Right lobe of liver (tissue), 4 donors: ENCODE data around the gene MCRS1.

Experiments used
- POLR2A ChIP-seq: fragments of 450-650 bp; IDR thresholded peaks from one replicate; pipeline ENCODE4 v1.6.1; 2017; ENCODE audit warnings: antibody characterized with exemption, mild to moderate bottlenecking
- TF ChIP-seq, protein P1 (sequence below), 4 donors: fragments of 200-600 bp in 3 of 4; fragments of 450-650 bp in 1 of 4; IDR thresholded peaks; one replicate each; pipeline versions ENCODE4 v1.5.1 to v1.8.0; 2016 to 2022; ENCODE audit warnings: antibody characterized with exemption in 4 of 4, mild to moderate bottlenecking in 2 of 4
- donor health status: DM: no; HTN: no; CAD: no.
- donor health status: DM: no; HTN: no; CAD: no.
- donor health status: DM: no; HTN: yes; CAD: no.

GRCh38 chr12:49577589-49578315 is 9.8 kb upstream of the MCRS1 start:
- TF ChIP-seq, protein P1, sequence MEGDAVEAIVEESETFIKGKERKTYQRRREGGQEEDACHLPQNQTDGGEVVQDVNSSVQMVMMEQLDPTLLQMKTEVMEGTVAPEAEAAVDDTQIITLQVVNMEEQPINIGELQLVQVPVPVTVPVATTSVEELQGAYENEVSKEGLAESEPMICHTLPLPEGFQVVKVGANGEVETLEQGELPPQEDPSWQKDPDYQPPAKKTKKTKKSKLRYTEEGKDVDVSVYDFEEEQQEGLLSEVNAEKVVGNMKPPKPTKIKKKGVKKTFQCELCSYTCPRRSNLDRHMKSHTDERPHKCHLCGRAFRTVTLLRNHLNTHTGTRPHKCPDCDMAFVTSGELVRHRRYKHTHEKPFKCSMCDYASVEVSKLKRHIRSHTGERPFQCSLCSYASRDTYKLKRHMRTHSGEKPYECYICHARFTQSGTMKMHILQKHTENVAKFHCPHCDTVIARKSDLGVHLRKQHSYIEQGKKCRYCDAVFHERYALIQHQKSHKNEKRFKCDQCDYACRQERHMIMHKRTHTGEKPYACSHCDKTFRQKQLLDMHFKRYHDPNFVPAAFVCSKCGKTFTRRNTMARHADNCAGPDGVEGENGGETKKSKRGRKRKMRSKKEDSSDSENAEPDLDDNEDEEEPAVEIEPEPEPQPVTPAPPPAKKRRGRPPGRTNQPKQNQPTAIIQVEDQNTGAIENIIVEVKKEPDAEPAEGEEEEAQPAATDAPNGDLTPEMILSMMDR (IDR thresholded peaks at IDR 0.05), result no peak
- no peak for TF ChIP-seq POLR2A
